ENCODE measurements around the gene ARPC5.

DNA sequence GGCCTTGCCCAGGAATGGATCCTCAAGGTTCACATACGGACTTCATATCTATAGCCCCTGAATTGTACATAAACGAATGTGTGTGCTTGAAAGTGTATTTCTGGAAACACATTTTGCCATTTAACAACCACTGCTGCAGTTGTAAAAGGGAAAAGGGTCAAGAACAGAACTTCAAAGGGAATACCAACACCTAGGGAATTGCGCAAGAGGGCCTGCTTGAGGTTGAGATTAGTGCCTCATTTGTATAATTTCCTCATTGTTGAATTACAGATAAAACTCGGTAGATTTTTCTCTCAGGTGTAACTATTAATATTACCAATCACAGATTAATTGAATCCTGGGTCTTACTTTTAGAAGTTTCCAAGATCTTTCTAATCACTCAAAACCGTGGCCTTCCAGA lies 51.4 kb downstream of the ARPC5 start:
- TF ChIP-seq CTCF (IDR thresholded peaks at IDR 0.05; ENCODE audit: borderline replicate concordance, extremely low read depth, low read length, poor library complexity, severe bottlenecking): no peak
- no peak for TF ChIP-seq EZH2 (IDR thresholded peaks at IDR 0.05; ENCODE audit: borderline replicate concordance, low read depth, low read length, severe bottlenecking)

Measured in DND-41 (cell line).